Activated CD4-positive, alpha-beta T cell treated with anti-CD3 and anti-CD28 coated beads for 24 hours (primary cell): ENCODE measurements around the gene ELMOD3.
A peak's percentile ranks its signal among the peaks of the same experiment; 100 is the strongest.
"Not testable (repeated sequence)": the region's sequence is repeated elsewhere in the genome, so short reads cannot be mapped to it uniquely, and the experiment has no call there.

ENCODE experiments used
- DNase-seq, 2 donors: peaks; one replicate each; pipeline ENCODE4 v3.0.0-alpha.2; 2020; ENCODE audit warnings: low read depth in 2 of 2

ELMOD3 gene

GRCh38 chr2:85427300-85427835 lies 72.8 kb downstream of the ELMOD3 start:
- no peak for DNase-seq

- no peak for DNase-seq
Measured at GRCh38 chr2:85428343-85428881, 73.8 kb downstream of the ELMOD3 start.

GRCh38 chr2:85429213-85429923 lies 74.8 kb downstream of the ELMOD3 start:
- DNase-seq, result no peak

GRCh38 chr2:85429924-85430289 lies 75.3 kb downstream of the ELMOD3 start:
- no peak for DNase-seq

GRCh38 chr2:85430752-85431569 lies 76.4 kb downstream of the ELMOD3 start:
- DNase-seq, result no peak

- no peak for DNase-seq
Measured at GRCh38 chr2:85431570-85432205, 77.1 kb downstream of the ELMOD3 start.

GRCh38 chr2:85433511-85434089 lies 79.0 kb downstream of the ELMOD3 start:
- no peak for DNase-seq

DNA sequence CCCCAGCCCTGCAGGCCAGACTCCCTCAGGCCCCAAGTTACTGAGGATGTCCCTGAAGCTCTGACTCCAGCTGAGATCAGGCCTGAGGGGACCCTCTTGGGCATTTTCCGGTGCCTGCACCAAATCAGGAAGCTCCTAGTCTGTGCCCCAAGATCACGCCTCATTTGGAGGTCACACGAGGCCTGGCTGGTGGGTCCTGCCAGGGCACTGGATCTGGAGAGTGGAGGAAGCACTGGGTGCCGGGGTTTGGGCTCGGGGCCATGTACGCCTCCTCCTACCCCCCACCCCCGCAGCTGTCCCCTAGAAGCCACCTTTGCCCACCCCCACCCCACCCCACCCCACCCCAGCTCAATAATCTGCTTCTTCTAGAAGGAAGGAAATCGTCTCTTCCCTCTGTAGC lies 80.1 kb downstream of the ELMOD3 start:
- DNase-seq, result no peak

DNA sequence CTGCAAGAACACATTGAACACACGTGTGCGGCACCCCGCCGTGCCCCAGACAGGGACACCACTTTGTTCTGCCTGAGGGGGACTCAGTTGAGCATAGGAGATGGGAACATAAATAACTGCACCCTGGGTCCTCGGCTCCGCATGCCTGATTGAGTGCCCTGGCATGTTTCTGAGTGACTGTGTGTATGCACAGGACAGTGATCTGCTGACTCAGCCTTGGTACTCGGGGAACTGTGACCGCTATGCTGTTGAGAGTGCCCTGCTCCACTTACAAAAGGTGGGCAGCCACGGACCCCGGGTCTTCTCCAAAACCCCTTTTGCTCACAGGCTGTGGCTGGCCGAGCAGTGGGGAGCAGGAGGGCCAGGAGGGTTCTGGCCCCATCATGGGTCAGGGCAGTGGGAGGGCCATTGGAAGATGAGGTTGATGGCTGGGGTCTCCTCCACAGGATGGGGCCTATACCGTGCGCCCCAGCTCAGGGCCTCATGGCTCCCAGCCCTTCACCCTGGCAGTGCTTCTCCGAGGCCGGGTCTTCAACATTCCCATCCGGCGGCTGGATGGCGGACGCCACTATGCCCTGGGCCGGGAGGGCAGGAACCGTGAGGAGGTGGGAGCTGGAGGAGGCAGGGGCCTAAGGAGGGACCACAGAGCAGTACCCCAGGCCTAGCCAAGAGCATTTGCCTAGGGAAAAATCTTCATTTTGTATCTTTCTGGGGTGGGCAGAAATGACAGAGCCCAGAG lies 80.8 kb downstream of the ELMOD3 start:
- no peak for DNase-seq

GRCh38 chr2:85435981-85436835 lies 81.6 kb downstream of the ELMOD3 start:
- DNase-seq, result no peak

GRCh38 chr2:85436836-85437487 lies 82.4 kb downstream of the ELMOD3 start:
- DNase-seq, result no peak

DNA sequence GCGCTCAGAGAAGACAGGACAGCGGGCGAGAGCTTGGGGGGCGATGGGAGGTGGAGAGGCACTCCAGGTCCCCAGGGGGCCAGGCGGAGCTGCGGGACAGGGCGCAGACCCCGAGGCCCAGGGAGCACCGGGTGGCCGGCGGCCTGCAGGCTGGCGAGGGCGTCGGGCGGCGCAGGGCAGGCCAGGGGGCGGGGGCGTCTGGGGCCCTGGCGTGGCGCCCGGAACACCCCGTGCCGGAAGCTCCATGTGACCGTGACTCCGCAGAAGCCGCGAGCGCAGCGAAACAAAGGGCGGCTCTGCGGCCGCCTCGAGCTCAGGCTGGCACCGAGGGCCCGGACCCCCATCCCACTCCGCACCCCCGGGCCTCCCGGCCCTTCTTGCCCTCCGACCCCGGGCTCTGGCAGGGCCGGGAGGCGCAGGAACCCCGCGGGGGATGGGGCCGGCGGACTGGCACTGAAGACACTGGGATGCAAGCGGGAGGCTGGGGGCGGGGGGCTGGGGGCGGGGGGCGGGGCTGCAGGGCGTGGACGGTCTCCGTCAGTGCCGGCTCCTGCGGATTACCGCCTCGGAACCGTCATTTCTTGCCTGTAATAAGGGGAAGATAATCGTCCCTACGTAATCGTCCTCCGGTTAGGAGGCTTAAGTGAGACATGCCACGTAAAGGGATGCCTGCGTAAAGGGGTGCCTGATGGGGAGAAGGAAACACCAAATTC lies 83.1 kb downstream of the ELMOD3 start:
- DNase-seq, result peak; percentile 49 to 57

- DNase-seq, result no peak
Measured at GRCh38 chr2:85438201-85439024, 83.8 kb downstream of the ELMOD3 start.

GRCh38 chr2:85439025-85439472 lies 84.5 kb downstream of the ELMOD3 start:
- no peak for DNase-seq

DNA sequence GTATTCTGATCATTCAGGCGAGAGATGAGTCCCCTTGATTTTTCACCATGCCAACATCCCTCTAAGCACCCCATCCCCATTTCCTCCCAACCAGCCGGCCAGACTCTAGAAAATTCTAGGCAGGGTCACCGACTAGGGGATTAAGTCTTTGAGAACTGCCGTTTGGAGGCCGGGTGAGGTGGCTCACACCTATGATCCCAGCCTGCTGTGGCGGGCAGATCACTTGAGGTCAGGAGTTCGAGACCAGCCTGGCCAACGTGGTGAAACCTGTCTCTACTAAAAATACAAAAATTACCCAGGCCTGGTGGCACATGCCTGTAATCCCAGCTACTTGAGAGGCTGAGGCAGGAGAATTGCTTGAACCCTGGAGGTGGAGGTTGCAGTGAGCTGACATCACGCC lies 85.0 kb downstream of the ELMOD3 start:
- DNase-seq, result not testable (repeated sequence)

DNA sequence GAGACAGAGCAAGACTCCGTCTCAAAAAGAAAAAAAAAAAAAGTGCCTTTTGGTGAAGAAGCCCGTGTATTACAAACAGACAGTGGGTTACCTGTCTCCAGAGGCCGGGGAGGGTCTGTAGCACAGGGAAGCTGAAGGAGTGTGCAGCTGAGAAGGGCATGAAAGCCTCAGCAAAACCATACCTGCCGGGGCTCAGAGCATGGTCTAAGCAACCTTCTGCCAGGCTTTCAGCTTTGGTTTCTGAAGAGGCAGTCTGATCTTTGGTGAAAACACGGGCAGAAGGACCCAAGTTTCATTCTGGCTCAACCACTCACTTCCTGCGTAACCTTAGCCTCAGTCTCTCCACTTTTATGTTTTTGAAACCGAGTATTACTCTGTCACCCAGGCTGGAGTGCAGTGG lies 85.4 kb downstream of the ELMOD3 start:
- DNase-seq, result no peak

DNA sequence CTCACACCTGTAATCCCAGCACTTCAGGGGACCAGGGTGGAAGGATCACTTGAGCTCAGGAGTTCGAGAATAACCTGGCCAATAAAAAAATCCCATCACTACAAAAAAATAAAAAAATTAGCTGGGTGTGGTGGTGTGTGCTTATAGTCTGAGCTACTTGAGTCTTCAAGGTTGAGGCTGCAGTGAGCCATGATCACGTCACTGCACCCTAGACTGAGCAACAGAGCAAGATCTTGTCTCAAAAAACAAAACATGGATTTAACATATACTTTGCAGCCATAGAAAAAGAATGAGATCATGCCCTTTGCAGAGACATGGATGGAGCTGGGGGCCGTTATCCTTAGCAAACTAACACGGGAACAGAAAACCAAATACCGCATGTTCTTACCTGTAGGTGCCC lies 86.2 kb downstream of the ELMOD3 start:
- DNase-seq, result no peak
